Suprapubic skin (tissue), 3 donors: ENCODE measurements around the gene TRMT112.
"Not testable (repeated sequence)": the region's sequence is repeated elsewhere in the genome, so short reads cannot be mapped to it uniquely, and the experiment has no call there.

Experiments used
- EP300 ChIP-seq: sonication (generic); formaldehyde crosslinking; IDR thresholded peaks from one replicate; pipeline ENCODE4 v1.6.1; 2017; ENCODE audit warnings: antibody characterized with exemption
- TF ChIP-seq, protein P1 (sequence below), 2 donors: fragments of 200-600 bp in 1 of 2; fragments of 450-650 bp in 1 of 2; sonication (generic) in 1 of 2; IDR thresholded peaks; one replicate each; pipeline ENCODE4 v1.5.1; 2016 to 2019; ENCODE audit warnings: antibody characterized with exemption in 2 of 2, mild to moderate bottlenecking in 1 of 2, moderate library complexity in 1 of 2

DNA sequence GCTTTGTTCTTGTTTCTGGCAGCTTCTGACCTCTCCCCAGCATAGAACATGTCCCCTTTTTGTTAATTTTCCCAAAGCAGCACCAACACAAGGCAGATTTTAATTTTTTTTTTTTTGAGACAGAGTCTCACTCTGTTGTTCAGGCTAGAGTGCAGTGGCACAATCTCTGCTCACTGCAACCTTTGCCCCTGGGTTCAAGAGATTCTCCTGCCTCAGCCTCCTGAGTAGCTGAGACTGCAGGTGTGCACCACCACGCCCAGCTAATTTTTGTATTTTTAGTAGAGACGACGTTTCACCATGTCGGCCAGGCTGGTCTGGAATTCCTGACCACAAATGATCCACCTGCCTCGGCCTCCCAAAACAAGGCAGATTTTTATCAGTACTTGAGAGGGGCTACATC is 9.6 kb downstream of the TRMT112 start:
- TF ChIP-seq, protein P1, sequence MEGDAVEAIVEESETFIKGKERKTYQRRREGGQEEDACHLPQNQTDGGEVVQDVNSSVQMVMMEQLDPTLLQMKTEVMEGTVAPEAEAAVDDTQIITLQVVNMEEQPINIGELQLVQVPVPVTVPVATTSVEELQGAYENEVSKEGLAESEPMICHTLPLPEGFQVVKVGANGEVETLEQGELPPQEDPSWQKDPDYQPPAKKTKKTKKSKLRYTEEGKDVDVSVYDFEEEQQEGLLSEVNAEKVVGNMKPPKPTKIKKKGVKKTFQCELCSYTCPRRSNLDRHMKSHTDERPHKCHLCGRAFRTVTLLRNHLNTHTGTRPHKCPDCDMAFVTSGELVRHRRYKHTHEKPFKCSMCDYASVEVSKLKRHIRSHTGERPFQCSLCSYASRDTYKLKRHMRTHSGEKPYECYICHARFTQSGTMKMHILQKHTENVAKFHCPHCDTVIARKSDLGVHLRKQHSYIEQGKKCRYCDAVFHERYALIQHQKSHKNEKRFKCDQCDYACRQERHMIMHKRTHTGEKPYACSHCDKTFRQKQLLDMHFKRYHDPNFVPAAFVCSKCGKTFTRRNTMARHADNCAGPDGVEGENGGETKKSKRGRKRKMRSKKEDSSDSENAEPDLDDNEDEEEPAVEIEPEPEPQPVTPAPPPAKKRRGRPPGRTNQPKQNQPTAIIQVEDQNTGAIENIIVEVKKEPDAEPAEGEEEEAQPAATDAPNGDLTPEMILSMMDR (IDR thresholded peaks at IDR 0.05): not testable (repeated sequence)
- TF ChIP-seq EP300: not testable (repeated sequence)
